H7 (cell line): ENCODE results near the gene CHAT. TPM values are rescaled to one million over a fixed set of nuclear protein-coding genes. Genes with fewer than 3 reads are reported as not detected.
A peak's percentile ranks its signal among the peaks of the same experiment; 100 is the strongest.

Source experiments
- DNase-seq: peaks from one replicate; pipeline ENCODE4 v3.0.0; 2012
- H3K27me3 ChIP-seq: 2 replicates; pipeline ENCODE4 v1.6.0; 2011; ENCODE audit warnings: mild to moderate bottlenecking, low read length; ENCODE audit not compliant: control insufficient read depth, insufficient read depth
- H3K36me3 ChIP-seq: replicated peaks from 2 replicates; pipeline ENCODE4 v1.5.1; 2011; ENCODE audit warnings: low read length; ENCODE audit not compliant: control insufficient read depth, insufficient read depth
- H3K4me3 ChIP-seq: 2 replicates; pipeline ENCODE4 v1.5.1; 2011; ENCODE audit warnings: low read depth, mild to moderate bottlenecking, control low read depth, low read length, moderate library complexity; ENCODE audit not compliant: insufficient read depth
- total RNA-seq: library from RNA; depleted of rRNA; stranded (reverse); fragments of >200 nt; shearing (Covaris generic); gene quantifications from 2 replicates; pipeline ENCODE4 v1.2.3, GENCODE V29; 2014; rRNA removed

Gene CHAT
- not detected in 2 replicates for total RNA-seq

DNA sequence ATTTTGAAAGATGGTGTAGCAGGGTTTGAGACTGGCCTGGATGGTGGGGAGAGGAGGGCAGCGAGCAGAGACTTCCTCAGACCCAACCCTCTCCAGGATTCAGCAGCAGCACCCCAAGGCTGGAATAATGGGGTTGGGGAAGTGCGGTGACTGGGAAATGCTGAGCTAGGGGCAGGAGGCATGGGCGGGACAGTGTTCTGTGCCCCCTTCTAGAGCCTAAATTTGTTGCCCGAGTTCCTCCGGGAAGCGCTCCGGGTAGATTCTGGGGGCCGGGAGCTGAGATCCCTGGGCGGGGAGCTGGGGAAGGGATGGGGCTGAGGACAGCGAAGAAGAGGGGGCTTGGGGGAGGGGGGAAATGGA lies at the start of gene CHAT:
CHAT (plus strand) TSS at position 156 of the 360 bp plus-strand sequence; CDS start at position 309, 153 bp downstream.
- Histone ChIP-seq H3K4me3 (peak within 1 kb of the TSS; percentile 12; the same call in 1 of the 2 replicates), H3K27me3 (peaks cover 97% of the 10 kb centered on the region), H3K36me3 (no peaks in the 10 kb centered on the region)
- no peak for DNase-seq

DNA sequence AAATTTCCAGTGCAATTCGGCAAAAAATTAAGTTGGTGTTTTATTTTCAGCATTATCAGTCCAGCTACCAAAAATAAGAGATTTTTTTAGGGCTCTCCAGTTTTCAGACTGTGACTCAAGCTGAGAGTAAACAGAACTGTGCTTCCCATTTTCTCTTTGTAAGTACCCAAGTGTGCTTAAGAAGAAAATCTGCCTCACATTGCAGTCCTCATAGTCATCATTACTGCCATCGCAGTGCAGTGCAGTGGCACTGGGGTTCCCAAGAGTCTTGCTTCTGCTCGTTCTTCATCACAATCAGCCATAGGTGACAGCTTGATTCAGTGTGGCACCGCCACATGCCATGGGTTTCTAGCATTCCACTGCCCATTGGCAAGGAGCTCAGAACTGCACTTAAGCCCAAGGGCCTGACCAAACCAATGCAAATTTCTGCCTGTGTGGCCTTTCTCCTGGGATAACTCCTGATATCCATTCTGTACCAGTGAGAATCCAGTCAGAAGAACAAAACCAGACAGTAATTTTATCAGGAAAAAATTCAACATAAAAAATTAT lies 49.3 kb upstream of the CHAT start:
- Histone ChIP-seq H3K36me3 (no peaks in the 10 kb centered on the region), H3K27me3 (no peaks in the 10 kb centered on the region), H3K4me3 (no peak overlapping the region)
- no peak for DNase-seq

DNA sequence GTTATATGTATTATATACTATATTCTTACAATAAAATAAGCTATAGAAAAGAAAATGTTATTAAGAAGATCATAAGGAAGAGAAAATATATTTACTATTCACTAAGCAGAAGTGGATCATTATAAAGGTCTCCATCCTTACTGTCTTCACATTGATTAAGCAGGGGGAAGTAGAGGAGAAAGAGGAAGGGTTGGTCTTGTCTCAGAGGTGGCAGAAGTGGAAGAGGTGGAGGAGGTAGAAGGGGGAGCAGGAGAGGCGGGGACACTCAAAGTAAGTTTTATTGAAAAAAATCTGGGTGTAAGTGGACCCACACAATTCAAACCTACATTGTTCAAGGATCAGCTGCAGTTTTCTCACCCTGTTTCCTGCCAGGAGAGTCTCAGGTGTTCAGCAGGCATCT lies 46.0 kb upstream of the CHAT start:
- DNase-seq = no peak
- Histone ChIP-seq H3K4me3 (no peak overlapping the region), H3K27me3 (no peaks in the 10 kb centered on the region), H3K36me3 (no peaks in the 10 kb centered on the region)

DNA sequence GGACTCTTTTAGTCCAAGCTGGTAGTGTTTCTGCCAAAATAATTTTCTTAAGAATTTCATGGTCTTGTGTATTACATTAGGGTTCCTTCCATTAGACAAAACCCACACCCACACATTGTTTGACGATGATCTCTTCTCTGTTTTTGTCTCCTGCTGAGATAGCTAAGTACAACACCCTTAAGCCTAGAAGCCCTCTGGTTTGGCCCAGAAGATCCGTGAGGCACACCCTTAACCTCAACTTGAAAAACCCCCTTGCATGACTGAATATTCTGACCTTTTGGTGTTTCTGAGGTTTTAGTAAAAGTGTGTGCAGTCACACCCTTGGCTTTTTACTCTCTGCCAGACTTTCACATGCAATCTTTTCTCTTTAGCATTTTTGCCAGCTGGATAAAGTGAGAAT lies 45.6 kb upstream of the CHAT start:
- Histone ChIP-seq H3K4me3 (no peak overlapping the region), H3K36me3 (no peaks in the 10 kb centered on the region), H3K27me3 (no peaks in the 10 kb centered on the region)
- no peak for DNase-seq

DNA sequence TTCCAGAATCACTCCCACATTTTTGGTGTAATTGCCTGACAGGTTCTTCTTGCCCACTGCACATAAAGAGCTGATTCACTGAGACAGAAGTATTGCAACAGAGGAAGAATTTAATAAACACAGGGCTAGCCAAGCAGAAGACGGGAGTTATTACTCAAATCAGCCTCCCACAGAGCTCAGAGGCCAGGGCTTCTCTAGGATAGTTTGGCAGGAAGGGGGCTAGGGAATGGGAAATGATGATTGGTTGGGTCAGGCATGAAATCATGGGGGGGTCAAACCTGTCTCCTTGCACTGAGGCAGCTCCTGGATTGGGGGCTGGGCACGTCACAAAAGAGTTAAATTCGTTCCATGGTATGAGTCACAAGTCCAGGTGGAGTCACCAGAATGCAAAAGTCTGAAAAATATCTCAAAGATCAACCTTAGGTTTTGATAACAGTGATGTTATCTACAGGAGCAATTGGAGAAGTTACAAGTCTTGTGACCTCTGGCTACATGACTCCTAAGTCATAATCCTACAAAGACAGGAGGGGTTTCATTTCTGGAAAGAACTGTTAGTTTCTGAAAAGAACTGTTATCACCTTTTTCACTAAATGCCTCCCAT lies 44.7 kb upstream of the CHAT start:
- Histone ChIP-seq H3K36me3 (no peaks in the 10 kb centered on the region), H3K4me3 (no peak overlapping the region), H3K27me3 (no peaks in the 10 kb centered on the region)
- DNase-seq = no peak

DNA sequence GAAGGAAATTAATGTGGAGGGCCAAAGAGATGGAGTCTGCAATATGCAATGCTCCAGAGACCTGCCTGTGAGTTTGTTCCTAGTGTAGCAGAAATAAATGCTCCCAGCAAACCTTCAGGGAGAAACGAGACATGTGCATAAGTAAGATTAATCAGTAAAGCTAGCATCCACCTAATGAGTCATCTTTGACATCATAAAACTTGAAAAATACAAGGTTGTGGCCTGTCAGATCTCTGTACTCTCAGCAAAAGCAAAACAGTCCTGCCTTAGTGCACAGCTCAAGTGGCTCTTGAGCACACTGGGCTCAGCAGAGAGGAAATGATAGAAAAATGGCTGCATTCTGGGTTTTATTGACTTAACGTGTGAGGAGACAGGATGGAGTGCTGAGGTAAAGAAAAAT lies 42.4 kb upstream of the CHAT start:
- H3K27me3 ChIP-seq = no peaks in the 10 kb centered on the region
- no peaks in the 10 kb centered on the region for H3K36me3 ChIP-seq
- no peak for DNase-seq
- H3K4me3 ChIP-seq = no peak overlapping the region

DNA sequence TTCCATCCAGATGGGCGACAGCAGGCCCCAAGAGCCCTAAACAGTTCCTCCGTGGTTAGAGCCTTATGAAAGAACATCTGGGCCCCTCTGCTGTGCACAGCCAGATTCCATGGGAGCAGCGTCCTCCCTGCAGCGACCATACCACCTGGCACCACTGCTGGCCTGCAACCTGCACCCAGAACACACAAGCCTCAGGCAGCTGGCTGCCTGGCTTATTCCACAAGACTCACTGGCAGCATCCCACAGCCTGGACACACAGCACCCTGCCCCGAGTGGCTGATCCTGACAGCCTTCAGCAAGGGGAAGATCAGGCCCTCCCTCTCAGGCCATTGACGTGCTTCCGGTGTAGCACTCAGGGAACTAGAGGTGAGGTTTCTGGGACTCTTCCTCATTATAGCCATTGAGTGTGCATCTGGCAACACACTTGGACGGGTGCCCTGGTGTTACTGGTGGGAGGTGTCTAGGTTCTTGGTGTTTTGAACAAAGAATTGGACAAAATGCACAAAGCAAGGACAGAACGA lies 41.2 kb upstream of the CHAT start:
- Histone ChIP-seq H3K27me3 (no peaks in the 10 kb centered on the region), H3K4me3 (no peak overlapping the region), H3K36me3 (no peaks in the 10 kb centered on the region)
- DNase-seq = no peak

DNA sequence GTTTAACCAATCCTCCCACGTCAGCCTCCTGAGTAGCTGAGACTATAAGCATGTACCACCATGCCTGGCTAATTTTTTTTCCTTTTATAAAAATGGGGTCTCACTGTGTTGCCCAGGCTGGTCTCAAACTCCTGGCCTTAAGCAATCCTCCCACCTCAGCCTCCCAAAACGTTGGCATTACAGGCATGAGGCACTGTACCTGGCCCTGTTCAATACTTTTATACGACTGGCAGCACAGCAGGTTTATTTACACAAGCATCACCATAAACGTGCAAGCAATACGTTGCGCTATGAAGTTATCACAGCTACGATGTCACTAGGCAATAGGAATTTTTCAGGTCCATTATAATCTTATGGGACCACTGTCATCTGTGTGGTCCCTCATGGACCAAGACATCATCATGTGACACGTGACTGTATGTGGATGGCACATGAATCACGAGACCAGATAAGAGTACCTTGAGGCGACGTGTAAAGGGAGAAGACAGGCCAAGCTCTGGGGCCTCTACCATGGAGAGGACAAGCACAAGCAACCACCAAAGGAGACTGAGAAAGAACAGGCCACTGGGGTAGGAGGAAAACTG lies 38.3 kb upstream of the CHAT start:
- Histone ChIP-seq H3K36me3 (no peaks in the 10 kb centered on the region), H3K27me3 (no peaks in the 10 kb centered on the region), H3K4me3 (no peak overlapping the region)
- no peak for DNase-seq

DNA sequence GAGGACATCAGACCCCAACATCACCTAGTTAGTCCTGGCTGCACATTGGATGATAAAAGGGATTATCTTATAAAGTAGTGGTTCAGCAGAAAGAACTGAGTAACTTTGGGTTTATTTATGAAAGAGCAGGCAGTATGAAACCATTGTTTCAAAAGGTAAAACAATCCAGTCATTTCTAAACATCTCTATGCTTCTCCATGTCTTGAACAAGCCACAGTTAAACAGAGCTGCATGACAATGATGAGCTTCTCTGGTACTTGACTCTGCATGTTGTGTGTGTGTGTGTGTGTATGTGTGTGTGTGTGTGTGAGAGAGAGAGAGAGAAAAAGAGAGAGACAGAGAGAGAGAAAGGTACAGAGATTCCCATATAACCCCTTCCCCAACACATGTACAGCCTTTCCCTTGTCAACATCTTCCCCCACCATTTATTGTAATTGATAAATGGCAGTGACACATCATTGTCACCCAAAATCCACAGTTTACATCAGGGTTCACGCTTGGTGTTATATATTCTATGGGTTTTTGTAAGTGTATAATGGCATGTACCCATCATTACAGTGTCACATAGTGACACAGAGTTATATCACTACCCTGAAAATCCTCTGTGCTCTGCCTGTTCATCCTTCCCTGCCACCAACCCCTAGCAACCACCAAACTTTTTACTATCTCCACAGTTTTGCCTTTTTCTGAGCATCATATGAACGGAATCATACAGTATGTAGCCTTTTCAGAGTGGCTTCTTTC lies 36.5 kb upstream of the CHAT start:
- DNase-seq = no peak
- H3K27me3 ChIP-seq = no peaks in the 10 kb centered on the region

DNA sequence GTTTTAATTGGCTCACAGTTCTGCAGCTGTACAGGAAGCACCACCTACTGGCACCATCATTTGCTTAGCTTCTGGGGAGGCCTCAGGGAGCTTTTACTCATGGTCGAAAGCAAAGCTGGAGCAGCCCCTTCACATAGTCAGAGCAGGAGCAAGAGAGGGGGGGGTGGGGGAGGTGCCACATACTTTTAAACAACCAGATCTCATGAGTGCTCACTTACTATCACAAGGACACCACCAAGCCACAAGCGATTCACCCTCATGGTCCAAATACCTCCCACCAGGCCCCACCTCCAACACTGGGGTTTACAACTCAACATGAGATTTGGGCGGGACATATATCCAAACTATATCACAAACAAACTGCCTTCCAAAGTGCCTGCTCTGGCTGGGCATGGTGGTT lies 35.4 kb upstream of the CHAT start:
- Histone ChIP-seq H3K36me3 (no peaks in the 10 kb centered on the region), H3K27me3 (no peaks in the 10 kb centered on the region), H3K4me3 (no peak overlapping the region)
- no peak for DNase-seq

More for the DNA sequence above, 36.5 kb upstream of the CHAT start:
- H3K36me3 ChIP-seq = no peaks in the 10 kb centered on the region
- H3K4me3 ChIP-seq = no peak overlapping the region

DNA sequence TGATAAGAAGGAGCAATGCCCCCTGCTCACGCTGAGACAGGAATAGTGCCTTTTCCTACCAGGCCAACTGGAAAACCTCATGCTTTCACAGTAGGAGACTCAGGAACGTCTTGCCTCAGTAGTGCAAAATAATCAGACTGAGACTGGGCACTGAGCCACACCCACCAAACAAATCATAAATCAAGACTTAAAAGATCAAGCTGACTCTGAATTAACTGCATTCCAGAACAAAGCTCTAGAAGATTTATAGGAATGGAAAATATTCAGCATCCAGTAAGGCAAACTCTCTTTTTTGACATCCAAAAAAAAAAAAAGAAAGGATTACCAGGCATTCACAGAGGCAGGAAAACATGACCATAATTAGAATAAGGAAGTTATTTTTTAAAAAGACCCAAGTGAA lies 34.2 kb upstream of the CHAT start:
- DNase-seq = no peak
- no peaks in the 10 kb centered on the region for H3K36me3 ChIP-seq
- H3K4me3 ChIP-seq = no peak overlapping the region
- H3K27me3 ChIP-seq = no peaks in the 10 kb centered on the region

DNA sequence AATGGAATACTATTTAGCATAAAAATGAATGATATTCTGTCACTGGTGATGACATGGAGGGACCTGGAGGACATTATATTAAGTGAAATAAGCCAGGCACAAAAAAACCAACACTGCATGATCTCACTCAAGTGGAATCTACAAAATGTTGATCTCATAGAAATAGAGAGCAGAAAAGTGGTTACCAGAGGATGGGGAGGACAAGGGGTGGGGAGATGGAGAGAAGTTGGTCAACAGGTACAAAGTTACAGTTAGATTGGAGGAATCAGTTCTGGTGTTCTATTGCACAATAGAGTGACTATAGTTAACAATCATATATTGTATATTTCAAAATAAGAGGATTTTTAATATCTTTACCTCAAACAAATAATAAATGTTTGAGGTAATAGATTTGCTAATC lies 28.4 kb upstream of the CHAT start:
- Histone ChIP-seq H3K27me3 (no peaks in the 10 kb centered on the region), H3K4me3 (no peak overlapping the region), H3K36me3 (no peaks in the 10 kb centered on the region)
- no peak for DNase-seq

DNA sequence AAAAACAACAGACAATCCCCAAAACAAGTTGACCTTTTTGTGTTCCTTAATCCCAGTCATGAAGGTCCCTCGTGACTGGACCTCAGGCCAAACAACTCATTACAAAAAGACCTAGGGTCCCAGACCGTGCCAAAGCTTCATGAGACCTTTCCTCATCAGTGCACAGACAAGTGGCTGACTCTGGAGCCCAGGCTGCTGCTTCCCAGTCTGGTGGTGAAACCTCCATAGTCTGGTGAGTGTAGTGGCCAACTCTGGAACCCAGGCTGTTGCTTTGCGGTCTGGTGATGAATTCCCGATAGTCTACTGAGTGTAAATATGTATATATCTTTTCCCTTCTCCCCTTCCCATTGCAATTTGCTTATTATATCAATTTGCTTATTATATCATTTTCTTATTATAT lies 25.9 kb upstream of the CHAT start:
- Histone ChIP-seq H3K27me3 (no peaks in the 10 kb centered on the region), H3K36me3 (no peaks in the 10 kb centered on the region), H3K4me3 (no peak overlapping the region)
- no peak for DNase-seq

DNA sequence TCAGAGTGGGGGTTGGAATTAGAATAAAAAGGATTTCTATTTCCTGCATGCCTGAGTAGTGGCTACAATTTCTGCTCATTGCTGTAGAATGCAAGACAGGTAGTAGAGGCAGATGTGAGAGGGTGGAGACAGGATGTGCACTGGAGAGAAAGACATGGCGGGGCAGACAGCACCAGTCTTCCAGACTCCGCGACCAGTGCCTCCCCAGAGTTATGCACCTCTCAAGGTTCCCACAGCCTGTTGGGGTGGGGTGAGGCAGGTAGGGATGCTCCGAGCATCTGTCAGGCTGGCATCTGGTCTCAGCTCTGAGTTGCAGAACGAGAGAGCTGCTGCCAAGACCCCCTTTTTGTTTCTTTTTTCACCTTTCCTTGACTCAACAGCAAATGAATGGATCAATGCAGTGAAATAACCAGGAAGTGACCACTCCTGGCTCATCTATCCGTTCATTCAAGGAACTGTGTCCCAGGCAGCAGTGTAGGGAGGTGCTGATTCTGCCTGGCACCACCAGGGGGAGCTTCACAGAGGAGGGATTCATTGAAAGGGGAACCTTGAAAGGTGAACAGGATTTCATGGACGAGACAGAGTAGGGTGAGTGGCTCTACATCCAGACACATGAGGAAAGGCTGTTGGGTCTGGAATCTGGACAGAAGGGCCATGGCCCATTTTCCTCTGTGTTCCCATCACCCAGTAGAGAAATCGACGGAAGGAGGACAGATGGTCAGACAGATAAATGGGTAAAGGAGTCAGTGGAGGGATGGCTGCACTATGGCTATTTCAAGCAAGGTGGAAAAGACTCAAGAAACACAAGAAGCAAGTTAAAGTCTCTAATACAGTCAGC lies 20.9 kb upstream of the CHAT start:
- Histone ChIP-seq H3K27me3 (no peaks in the 10 kb centered on the region; the same call in 1 of the 2 replicates), H3K36me3 (no peaks in the 10 kb centered on the region), H3K4me3 (no peak overlapping the region)
- peak; percentile 89 for DNase-seq
